HFF-Myc (cell line): ENCODE data around the gene POLN.

ENCODE experiments used
- DNase-seq: peaks from one replicate; pipeline ENCODE4 v3.0.0-alpha.2; 2011; ENCODE audit warnings: low read depth; ENCODE audit errors: extremely low read depth
- H3K4me3 ChIP-seq: replicated peaks from 2 replicates; pipeline ENCODE4 v1.5.1; 2011; ENCODE audit warnings: low read depth, mild to moderate bottlenecking, control low read depth, low read length
- TF ChIP-seq, protein P1 (sequence below): IDR thresholded peaks from 2 replicates; pipeline ENCODE4 v1.5.1; 2012; ENCODE audit warnings: mild to moderate bottlenecking, low read depth, low read length, control low read depth; ENCODE audit errors: missing control alignments

The POLN gene

GRCh38 chr4:2063557-2064275 is 178.2 kb downstream of the POLN start:
- DNase-seq, result no peak
- TF ChIP-seq, protein P1, sequence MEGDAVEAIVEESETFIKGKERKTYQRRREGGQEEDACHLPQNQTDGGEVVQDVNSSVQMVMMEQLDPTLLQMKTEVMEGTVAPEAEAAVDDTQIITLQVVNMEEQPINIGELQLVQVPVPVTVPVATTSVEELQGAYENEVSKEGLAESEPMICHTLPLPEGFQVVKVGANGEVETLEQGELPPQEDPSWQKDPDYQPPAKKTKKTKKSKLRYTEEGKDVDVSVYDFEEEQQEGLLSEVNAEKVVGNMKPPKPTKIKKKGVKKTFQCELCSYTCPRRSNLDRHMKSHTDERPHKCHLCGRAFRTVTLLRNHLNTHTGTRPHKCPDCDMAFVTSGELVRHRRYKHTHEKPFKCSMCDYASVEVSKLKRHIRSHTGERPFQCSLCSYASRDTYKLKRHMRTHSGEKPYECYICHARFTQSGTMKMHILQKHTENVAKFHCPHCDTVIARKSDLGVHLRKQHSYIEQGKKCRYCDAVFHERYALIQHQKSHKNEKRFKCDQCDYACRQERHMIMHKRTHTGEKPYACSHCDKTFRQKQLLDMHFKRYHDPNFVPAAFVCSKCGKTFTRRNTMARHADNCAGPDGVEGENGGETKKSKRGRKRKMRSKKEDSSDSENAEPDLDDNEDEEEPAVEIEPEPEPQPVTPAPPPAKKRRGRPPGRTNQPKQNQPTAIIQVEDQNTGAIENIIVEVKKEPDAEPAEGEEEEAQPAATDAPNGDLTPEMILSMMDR, result no peak
- H3K4me3 ChIP-seq, result no peak overlapping the region

- no peak overlapping the region for H3K4me3 ChIP-seq
- no peak for DNase-seq
- TF ChIP-seq, protein P1, result no peak
Observed at GRCh38 chr4:2062808-2063524, 179.0 kb downstream of the POLN start.

GRCh38 chr4:2062168-2062807 is 179.6 kb downstream of the POLN start:
- TF ChIP-seq, protein P1, result no peak

DNA sequence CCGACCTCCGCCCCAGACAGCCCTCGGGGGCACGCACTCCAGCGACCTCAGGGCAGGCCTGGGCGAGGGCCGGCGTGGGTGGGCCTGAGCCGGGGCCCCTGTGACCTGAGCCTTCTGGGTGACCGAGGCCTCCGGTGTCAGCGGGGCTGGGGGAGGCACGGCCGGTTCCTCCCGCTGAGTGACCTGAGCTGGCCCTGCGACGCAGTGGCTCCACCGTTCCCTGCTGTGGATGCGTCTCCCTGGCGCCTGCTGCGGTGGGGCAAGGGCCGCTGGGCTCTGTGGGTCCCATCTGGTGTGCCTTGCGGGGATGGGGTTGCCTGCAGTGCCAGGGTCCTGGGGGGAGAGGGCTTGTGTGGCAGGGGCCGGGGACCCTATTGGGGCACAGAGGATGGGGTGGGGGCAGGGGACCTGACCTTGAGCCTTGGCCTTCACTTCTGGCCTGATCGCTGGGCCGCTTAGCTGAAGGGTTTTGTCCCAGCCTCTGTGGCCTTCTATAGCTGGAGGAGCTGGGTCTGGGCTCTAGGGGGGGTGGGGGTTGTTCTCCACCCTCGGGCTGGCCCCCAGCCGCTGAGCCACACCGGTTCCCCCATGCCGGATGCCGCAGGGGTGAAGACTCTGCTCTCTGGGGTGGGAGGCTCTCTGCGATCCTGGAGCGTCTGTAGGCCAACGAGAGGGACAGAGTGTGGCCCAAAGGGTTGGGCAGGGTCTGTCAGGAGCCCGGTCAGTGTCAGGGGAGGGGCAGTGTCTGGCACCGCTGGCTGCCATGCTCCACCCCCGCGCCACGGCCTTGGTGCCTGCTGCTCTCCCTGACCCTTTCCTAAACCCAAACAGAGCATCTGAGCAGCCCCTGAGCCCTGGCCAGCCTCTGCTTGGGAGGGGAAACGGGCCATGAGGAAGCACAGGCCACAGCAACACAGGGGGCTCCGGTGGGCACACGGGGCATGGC is 180.5 kb downstream of the POLN start:
- DNase-seq, result no peak
- H3K4me3 ChIP-seq, result no peak overlapping the region

More at GRCh38 chr4:2062168-2062807, 179.6 kb downstream of the POLN start:
- DNase-seq, result no peak
- H3K4me3 ChIP-seq, result no peak overlapping the region

GRCh38 chr4:2060611-2061185 is 181.2 kb downstream of the POLN start:
- no peak overlapping the region for H3K4me3 ChIP-seq
- TF ChIP-seq, protein P1, result no peak
- no peak for DNase-seq

More for the DNA sequence above, 180.5 kb downstream of the POLN start:
- TF ChIP-seq, protein P1, result no peak
